GM12878 (cell line): ENCODE data around the gene SLC35E2B. TPM values are rescaled to one million over a fixed set of nuclear protein-coding genes. Genes with fewer than 3 reads are reported as not detected.

Experiments
- BRCA1 ChIP-seq: IDR thresholded peaks from 2 replicates; pipeline ENCODE4 v1.6.1; 2011; ENCODE audit warnings: low read depth, low read length, improper control_type of control experiment
- CBX3 ChIP-seq: fragments of 200-600 bp; sonication (generic); IDR thresholded peaks from 2 replicates; pipeline ENCODE4 v1.6.1; 2016; ENCODE audit warnings: low read depth, borderline replicate concordance
- CHD4 ChIP-seq: fragments of 200-600 bp; sonication (generic); IDR thresholded peaks from 2 replicates; pipeline ENCODE4 v1.6.1; 2016; ENCODE audit warnings: mild to moderate bottlenecking
- EZH2 ChIP-seq: IDR thresholded peaks from 2 replicates; pipeline ENCODE4 v1.6.1; 2012; ENCODE audit warnings: low read depth, mild to moderate bottlenecking, control low read depth, inconsistent platforms, low read length, borderline replicate concordance; ENCODE audit not compliant: control insufficient read depth
- HDAC6 ChIP-seq: fragments of 200-600 bp; sonication (generic); IDR thresholded peaks from one replicate; pipeline ENCODE4 v1.8.0; 2017; ENCODE audit warnings: antibody characterized with exemption; ENCODE audit not compliant: unreplicated experiment
- IRF5 ChIP-seq: fragments of 450-650 bp; IDR thresholded peaks from 2 replicates; pipeline ENCODE4 v1.6.1; 2017; ENCODE audit warnings: borderline replicate concordance
- LARP7 ChIP-seq: fragments of 450-650 bp; IDR thresholded peaks from 2 replicates; pipeline ENCODE4 v1.6.1; 2017; ENCODE audit warnings: mild to moderate bottlenecking
- RBBP5 ChIP-seq: fragments of 200-600 bp; sonication (generic); conservative IDR thresholded peaks from 2 replicates; pipeline ENCODE4 v1.6.1; 2016
- SMC3 ChIP-seq: IDR thresholded peaks from 2 replicates; pipeline ENCODE4 v1.6.1; 2011; ENCODE audit warnings: low read length, improper control_type of control experiment, borderline replicate concordance
- TAF1 ChIP-seq: IDR thresholded peaks from 2 replicates; pipeline ENCODE4 v1.6.1; 2011; ENCODE audit warnings: mild to moderate bottlenecking, low read depth, low read length, borderline replicate concordance
- ZBED1 ChIP-seq: IDR thresholded peaks from 2 replicates; pipeline ENCODE4 v1.6.1; 2016; ENCODE audit warnings: borderline replicate concordance
- polyA plus RNA-seq, 11 experiments: library from polyadenylated mRNA; depleted of rRNA in 4 of 11; unstranded in 6 of 11; stranded (reverse) in 5 of 11; fragments of >200 nt; fragmentation: Nextera tagmentation in 4 of 11; fragmentation: Illumina TruSeq in 1 of 11; extraction: Ambion mirVana in 4 of 11; extraction: Trizol in 1 of 11; gene quantifications; 1 replicate in 1 of 11; 2 replicates in 10 of 11; pipeline versions ENCODE4 v1.2.1 to v1.2.3, GENCODE V29; 2011 to 2016; ENCODE audit warnings: inconsistent platforms in 2 of 11, missing spikeins in 2 of 11, low read depth in 1 of 11
- total RNA-seq, 4 experiments: library from RNA; depleted of rRNA in 3 of 4; stranded (reverse); fragments of >200 nt in 3 of 4; fragmentation: Illumina TruSeq in 1 of 4; extraction: Trizol in 1 of 4; gene quantifications; 2 replicates each; pipeline versions ENCODE4 v1.2.1 to v1.2.3, GENCODE V29; 2013 to 2021
- TF ChIP-seq, protein P1 (sequence below): IDR thresholded peaks from 2 replicates; pipeline ENCODE4 v1.6.1; 2012; ENCODE audit warnings: improper control_type of control experiment, low read depth, low read length; ENCODE audit not compliant: insufficient replicate concordance
- TF ChIP-seq, protein P2 (sequence below): fragments of 450-650 bp; IDR thresholded peaks from 2 replicates; pipeline ENCODE4 v1.6.1; 2016; ENCODE audit warnings: mild to moderate bottlenecking, moderate library complexity, borderline replicate concordance
- TF ChIP-seq, protein P3 (sequence below): fragments of 450-650 bp; IDR thresholded peaks from 2 replicates; pipeline ENCODE4 v1.6.1; 2017; ENCODE audit warnings: low read depth, mild to moderate bottlenecking, moderate library complexity
- TF ChIP-seq, protein P4 (sequence below): IDR thresholded peaks from 2 replicates; pipeline ENCODE4 v1.6.1; 2012; ENCODE audit warnings: low read depth, low read length, improper control_type of control experiment

SLC35E2B gene
- total and polyA plus RNA-seq, 10 of the 15 experiments (the other 5 are each of a cell fraction or from before 2014, with no cell fraction given) = 2.6 to 36.7 (median 18.6) TPM

DNA sequence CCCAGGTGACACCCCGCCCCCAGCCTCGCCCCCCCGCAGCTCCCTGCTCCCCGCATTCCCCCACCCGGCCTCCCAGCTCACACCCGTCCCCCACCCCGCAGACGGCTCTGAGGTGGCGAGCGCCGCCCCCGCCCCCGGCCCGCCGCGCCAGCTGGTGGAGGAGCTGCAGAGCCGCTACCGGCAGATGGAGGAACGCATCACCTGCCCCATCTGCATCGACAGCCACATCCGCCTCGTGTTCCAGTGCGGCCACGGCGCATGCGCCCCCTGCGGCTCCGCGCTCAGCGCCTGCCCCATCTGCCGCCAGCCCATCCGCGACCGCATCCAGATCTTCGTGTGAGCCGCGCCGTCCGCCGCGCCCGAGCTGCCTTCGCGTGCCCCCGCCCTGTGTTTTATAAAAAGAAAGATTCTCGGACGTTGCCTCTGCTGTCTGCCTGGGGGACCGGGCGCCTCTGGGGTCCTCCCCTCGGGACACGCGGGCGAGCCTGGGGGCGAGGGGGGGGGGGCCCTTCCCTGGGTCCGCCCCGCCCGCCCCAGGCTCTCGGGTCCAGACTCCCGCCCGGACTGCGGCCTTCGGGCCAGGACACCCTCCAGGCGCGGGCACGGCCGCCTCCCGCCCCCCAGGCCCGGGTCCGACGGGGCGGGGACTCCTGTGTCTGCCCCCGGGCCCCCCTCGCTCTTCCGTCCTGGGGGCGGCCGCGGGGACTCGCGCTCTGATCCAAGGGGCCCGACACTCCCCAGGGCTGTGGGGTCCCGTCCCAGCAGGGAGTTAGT, 62.2 kb downstream of the SLC35E2B start (continued):
- TF ChIP-seq, protein P1, sequence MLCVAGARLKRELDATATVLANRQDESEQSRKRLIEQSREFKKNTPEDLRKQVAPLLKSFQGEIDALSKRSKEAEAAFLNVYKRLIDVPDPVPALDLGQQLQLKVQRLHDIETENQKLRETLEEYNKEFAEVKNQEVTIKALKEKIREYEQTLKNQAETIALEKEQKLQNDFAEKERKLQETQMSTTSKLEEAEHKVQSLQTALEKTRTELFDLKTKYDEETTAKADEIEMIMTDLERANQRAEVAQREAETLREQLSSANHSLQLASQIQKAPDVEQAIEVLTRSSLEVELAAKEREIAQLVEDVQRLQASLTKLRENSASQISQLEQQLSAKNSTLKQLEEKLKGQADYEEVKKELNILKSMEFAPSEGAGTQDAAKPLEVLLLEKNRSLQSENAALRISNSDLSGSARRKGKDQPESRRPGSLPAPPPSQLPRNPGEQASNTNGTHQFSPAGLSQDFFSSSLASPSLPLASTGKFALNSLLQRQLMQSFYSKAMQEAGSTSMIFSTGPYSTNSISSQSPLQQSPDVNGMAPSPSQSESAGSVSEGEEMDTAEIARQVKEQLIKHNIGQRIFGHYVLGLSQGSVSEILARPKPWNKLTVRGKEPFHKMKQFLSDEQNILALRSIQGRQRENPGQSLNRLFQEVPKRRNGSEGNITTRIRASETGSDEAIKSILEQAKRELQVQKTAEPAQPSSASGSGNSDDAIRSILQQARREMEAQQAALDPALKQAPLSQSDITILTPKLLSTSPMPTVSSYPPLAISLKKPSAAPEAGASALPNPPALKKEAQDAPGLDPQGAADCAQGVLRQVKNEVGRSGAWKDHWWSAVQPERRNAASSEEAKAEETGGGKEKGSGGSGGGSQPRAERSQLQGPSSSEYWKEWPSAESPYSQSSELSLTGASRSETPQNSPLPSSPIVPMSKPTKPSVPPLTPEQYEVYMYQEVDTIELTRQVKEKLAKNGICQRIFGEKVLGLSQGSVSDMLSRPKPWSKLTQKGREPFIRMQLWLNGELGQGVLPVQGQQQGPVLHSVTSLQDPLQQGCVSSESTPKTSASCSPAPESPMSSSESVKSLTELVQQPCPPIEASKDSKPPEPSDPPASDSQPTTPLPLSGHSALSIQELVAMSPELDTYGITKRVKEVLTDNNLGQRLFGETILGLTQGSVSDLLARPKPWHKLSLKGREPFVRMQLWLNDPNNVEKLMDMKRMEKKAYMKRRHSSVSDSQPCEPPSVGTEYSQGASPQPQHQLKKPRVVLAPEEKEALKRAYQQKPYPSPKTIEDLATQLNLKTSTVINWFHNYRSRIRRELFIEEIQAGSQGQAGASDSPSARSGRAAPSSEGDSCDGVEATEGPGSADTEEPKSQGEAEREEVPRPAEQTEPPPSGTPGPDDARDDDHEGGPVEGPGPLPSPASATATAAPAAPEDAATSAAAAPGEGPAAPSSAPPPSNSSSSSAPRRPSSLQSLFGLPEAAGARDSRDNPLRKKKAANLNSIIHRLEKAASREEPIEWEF = no peak
- TF ChIP-seq CHD4 (no peak), TAF1 (peak; percentile 26; the same call in 1 of the 2 replicates), EZH2 (no peak), SMC3 (no peak), ZBED1 (no peak), IRF5 (no peak), HDAC6 (no peak), CBX3 (no peak), RBBP5 (no peak), LARP7 (peak; percentile 69; the same call in 1 of the 2 replicates), BRCA1 (no peak)
- TF ChIP-seq, protein P2, sequence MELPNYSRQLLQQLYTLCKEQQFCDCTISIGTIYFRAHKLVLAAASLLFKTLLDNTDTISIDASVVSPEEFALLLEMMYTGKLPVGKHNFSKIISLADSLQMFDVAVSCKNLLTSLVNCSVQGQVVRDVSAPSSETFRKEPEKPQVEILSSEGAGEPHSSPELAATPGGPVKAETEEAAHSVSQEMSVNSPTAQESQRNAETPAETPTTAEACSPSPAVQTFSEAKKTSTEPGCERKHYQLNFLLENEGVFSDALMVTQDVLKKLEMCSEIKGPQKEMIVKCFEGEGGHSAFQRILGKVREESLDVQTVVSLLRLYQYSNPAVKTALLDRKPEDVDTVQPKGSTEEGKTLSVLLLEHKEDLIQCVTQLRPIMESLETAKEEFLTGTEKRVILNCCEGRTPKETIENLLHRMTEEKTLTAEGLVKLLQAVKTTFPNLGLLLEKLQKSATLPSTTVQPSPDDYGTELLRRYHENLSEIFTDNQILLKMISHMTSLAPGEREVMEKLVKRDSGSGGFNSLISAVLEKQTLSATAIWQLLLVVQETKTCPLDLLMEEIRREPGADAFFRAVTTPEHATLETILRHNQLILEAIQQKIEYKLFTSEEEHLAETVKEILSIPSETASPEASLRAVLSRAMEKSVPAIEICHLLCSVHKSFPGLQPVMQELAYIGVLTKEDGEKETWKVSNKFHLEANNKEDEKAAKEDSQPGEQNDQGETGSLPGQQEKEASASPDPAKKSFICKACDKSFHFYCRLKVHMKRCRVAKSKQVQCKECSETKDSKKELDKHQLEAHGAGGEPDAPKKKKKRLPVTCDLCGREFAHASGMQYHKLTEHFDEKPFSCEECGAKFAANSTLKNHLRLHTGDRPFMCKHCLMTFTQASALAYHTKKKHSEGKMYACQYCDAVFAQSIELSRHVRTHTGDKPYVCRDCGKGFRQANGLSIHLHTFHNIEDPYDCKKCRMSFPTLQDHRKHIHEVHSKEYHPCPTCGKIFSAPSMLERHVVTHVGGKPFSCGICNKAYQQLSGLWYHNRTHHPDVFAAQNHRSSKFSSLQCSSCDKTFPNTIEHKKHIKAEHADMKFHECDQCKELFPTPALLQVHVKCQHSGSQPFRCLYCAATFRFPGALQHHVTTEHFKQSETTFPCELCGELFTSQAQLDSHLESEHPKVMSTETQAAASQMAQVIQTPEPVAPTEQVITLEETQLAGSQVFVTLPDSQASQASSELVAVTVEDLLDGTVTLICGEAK = no peak
- TF ChIP-seq, protein P3, sequence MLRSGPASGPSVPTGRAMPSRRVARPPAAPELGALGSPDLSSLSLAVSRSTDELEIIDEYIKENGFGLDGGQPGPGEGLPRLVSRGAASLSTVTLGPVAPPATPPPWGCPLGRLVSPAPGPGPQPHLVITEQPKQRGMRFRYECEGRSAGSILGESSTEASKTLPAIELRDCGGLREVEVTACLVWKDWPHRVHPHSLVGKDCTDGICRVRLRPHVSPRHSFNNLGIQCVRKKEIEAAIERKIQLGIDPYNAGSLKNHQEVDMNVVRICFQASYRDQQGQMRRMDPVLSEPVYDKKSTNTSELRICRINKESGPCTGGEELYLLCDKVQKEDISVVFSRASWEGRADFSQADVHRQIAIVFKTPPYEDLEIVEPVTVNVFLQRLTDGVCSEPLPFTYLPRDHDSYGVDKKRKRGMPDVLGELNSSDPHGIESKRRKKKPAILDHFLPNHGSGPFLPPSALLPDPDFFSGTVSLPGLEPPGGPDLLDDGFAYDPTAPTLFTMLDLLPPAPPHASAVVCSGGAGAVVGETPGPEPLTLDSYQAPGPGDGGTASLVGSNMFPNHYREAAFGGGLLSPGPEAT = no peak
- TF ChIP-seq, protein P4, sequence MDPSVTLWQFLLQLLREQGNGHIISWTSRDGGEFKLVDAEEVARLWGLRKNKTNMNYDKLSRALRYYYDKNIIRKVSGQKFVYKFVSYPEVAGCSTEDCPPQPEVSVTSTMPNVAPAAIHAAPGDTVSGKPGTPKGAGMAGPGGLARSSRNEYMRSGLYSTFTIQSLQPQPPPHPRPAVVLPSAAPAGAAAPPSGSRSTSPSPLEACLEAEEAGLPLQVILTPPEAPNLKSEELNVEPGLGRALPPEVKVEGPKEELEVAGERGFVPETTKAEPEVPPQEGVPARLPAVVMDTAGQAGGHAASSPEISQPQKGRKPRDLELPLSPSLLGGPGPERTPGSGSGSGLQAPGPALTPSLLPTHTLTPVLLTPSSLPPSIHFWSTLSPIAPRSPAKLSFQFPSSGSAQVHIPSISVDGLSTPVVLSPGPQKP = no peak
